ENCODE data around the gene DKK2. TPM values are rescaled to one million over a fixed set of nuclear protein-coding genes. Genes with fewer than 3 reads are reported as not detected.
A peak's percentile ranks its signal among the peaks of the same experiment; 100 is the strongest.

The DKK2 gene
- total RNA-seq, 1 experiment from 2014 or later = not detected

DNA sequence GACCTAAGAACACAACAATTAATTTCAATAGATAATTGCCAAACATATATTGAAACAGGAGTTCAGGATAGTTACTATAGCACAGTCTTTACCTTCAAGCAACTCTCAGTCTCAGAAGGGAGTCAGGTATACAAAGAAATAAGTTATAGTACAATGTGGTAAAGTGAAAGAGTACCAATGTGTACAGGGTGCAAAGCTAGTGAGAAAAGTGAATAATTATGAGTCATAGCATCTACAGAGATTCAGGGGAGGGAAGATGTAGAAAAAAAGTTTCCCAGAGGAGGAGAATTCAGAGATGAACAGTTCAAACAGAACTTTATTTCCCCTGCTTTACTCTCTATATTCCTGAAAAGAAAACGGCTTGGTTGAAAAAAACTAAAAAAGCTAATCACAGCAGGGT lies 22.7 kb upstream of the DKK2 start (continued):
- TF ChIP-seq, protein P1, sequence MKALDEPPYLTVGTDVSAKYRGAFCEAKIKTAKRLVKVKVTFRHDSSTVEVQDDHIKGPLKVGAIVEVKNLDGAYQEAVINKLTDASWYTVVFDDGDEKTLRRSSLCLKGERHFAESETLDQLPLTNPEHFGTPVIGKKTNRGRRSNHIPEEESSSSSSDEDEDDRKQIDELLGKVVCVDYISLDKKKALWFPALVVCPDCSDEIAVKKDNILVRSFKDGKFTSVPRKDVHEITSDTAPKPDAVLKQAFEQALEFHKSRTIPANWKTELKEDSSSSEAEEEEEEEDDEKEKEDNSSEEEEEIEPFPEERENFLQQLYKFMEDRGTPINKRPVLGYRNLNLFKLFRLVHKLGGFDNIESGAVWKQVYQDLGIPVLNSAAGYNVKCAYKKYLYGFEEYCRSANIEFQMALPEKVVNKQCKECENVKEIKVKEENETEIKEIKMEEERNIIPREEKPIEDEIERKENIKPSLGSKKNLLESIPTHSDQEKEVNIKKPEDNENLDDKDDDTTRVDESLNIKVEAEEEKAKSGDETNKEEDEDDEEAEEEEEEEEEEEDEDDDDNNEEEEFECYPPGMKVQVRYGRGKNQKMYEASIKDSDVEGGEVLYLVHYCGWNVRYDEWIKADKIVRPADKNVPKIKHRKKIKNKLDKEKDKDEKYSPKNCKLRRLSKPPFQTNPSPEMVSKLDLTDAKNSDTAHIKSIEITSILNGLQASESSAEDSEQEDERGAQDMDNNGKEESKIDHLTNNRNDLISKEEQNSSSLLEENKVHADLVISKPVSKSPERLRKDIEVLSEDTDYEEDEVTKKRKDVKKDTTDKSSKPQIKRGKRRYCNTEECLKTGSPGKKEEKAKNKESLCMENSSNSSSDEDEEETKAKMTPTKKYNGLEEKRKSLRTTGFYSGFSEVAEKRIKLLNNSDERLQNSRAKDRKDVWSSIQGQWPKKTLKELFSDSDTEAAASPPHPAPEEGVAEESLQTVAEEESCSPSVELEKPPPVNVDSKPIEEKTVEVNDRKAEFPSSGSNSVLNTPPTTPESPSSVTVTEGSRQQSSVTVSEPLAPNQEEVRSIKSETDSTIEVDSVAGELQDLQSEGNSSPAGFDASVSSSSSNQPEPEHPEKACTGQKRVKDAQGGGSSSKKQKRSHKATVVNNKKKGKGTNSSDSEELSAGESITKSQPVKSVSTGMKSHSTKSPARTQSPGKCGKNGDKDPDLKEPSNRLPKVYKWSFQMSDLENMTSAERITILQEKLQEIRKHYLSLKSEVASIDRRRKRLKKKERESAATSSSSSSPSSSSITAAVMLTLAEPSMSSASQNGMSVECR (CRISPR knock-in tag; IDR thresholded peaks at IDR 0.05; ENCODE audit: borderline replicate concordance) = no peak

DNA sequence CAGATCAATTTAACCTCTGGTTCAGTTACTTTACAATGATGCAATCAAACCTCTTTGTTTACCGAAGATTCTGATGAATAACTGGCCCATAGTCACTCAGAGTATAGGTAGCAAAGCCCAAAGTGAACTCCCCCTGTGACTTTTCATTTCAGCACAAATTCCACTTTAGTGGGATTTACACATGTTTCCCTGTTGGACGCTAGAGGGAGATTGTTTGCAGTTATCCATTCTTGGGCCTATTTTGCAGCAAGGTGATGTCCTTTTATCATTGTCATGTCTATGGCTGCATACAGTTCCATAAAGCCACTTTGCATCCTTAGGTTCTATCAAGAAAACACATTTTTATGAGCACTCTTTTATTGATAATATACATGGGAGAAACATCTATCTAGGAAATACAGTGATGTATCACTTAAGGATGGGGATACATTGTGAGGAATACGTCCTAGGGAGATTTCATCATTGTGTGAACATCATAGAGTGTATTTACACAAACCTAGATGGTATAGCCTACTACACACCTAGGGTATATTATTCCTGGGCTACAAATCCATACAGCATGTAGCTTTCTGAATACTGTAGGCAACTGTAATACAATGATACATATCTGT lies 14.5 kb upstream of the DKK2 start:
- no peak overlapping the region for H3K27ac Mint-ChIP-seq
- no peak overlapping the region for H3K4me3 Mint-ChIP-seq
- TF ChIP-seq, protein P2, sequence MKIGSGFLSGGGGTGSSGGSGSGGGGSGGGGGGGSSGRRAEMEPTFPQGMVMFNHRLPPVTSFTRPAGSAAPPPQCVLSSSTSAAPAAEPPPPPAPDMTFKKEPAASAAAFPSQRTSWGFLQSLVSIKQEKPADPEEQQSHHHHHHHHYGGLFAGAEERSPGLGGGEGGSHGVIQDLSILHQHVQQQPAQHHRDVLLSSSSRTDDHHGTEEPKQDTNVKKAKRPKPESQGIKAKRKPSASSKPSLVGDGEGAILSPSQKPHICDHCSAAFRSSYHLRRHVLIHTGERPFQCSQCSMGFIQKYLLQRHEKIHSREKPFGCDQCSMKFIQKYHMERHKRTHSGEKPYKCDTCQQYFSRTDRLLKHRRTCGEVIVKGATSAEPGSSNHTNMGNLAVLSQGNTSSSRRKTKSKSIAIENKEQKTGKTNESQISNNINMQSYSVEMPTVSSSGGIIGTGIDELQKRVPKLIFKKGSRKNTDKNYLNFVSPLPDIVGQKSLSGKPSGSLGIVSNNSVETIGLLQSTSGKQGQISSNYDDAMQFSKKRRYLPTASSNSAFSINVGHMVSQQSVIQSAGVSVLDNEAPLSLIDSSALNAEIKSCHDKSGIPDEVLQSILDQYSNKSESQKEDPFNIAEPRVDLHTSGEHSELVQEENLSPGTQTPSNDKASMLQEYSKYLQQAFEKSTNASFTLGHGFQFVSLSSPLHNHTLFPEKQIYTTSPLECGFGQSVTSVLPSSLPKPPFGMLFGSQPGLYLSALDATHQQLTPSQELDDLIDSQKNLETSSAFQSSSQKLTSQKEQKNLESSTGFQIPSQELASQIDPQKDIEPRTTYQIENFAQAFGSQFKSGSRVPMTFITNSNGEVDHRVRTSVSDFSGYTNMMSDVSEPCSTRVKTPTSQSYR (CRISPR knock-in tag; IDR thresholded peaks at IDR 0.05) = no peak
- TF ChIP-seq, protein P3, sequence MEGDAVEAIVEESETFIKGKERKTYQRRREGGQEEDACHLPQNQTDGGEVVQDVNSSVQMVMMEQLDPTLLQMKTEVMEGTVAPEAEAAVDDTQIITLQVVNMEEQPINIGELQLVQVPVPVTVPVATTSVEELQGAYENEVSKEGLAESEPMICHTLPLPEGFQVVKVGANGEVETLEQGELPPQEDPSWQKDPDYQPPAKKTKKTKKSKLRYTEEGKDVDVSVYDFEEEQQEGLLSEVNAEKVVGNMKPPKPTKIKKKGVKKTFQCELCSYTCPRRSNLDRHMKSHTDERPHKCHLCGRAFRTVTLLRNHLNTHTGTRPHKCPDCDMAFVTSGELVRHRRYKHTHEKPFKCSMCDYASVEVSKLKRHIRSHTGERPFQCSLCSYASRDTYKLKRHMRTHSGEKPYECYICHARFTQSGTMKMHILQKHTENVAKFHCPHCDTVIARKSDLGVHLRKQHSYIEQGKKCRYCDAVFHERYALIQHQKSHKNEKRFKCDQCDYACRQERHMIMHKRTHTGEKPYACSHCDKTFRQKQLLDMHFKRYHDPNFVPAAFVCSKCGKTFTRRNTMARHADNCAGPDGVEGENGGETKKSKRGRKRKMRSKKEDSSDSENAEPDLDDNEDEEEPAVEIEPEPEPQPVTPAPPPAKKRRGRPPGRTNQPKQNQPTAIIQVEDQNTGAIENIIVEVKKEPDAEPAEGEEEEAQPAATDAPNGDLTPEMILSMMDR (IDR thresholded peaks at IDR 0.05) = peak; percentile 40; the same call in 1 of the 2 replicates
- TF ChIP-seq TP53 (CRISPR knock-in tag; IDR thresholded peaks at IDR 0.05) = no peak
- TF ChIP-seq NR2C2 (CRISPR knock-in tag; IDR thresholded peaks at IDR 0.05) = no peak
- POLR2A ChIA-PET = no interaction called here
- ATAC-seq (peak; percentile 62), DNase-seq (ENCODE audit: low spot score) (no peak)
- peaks cover 20% of the 10 kb centered on the region for H3K9me3 Mint-ChIP-seq
- H3K4me1 Mint-ChIP-seq = no peaks in the 10 kb centered on the region
- H3K27me3 Mint-ChIP-seq (ENCODE audit: low read depth) = no peaks in the 10 kb centered on the region
- CTCF ChIA-PET = no interaction called here
- H3K36me3 Mint-ChIP-seq = peaks cover 16% of the 10 kb centered on the region

DNA sequence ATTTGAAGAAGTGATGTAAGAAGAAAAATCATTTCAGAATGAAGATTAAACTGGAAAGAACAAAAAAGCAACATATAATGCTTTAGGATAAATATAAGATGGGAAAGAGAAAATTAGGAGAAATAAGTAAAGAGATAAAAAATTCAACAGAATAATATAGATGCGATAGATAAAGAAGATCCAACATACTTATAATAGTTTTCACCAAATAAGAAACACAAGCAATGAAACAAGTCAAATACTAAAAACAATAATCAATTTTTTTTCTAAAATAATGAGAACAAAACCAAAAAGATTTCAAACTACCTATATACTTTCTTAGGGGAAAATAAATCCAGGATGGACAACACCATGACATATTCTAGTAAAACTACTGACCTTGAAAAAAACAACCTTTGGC lies 10.1 kb upstream of the DKK2 start:
- H3K27me3 Mint-ChIP-seq (ENCODE audit: low read depth) = no peaks in the 10 kb centered on the region
- no peaks in the 10 kb centered on the region for H3K4me1 Mint-ChIP-seq
- POLR2A ChIA-PET = no interaction called here
- peaks cover 19% of the 10 kb centered on the region for H3K36me3 Mint-ChIP-seq
- ATAC-seq = no peak
- DNase-seq (ENCODE audit: low spot score) = no peak
- CTCF ChIA-PET = no interaction called here
- H3K4me3 Mint-ChIP-seq = no peak overlapping the region
- H3K9me3 Mint-ChIP-seq = peaks cover 26% of the 10 kb centered on the region
- H3K27ac Mint-ChIP-seq = no peak overlapping the region
- TF ChIP-seq ETV6 (CRISPR knock-in tag; IDR thresholded peaks at IDR 0.05) (no peak), JAZF1 (CRISPR knock-in tag; IDR thresholded peaks at IDR 0.05) (no peak), MYBL2 (CRISPR knock-in tag; IDR thresholded peaks at IDR 0.05) (no peak), CBFB (CRISPR knock-in tag; IDR thresholded peaks at IDR 0.05; ENCODE audit: low read depth) (no peak), CREB1 (CRISPR knock-in tag; IDR thresholded peaks at IDR 0.05) (no peak), SOX15 (CRISPR knock-in tag; IDR thresholded peaks at IDR 0.05) (no peak), ZNF263 (CRISPR knock-in tag; IDR thresholded peaks at IDR 0.05; ENCODE audit: low read depth) (no peak), EMX1 (CRISPR knock-in tag; IDR thresholded peaks at IDR 0.05) (no peak), ZBTB21 (CRISPR knock-in tag; IDR thresholded peaks at IDR 0.05; ENCODE audit: borderline replicate concordance) (no peak), ATF1 (CRISPR knock-in tag; IDR thresholded peaks at IDR 0.05) (no peak), ZNF232 (CRISPR knock-in tag; IDR thresholded peaks at IDR 0.05) (no peak), GTF2I (CRISPR knock-in tag; conservative IDR thresholded peaks at IDR 0.05) (no peak), RELA (CRISPR knock-in tag; IDR thresholded peaks at IDR 0.05; ENCODE audit: borderline replicate concordance) (no peak)
- TF ChIP-seq, protein P4, sequence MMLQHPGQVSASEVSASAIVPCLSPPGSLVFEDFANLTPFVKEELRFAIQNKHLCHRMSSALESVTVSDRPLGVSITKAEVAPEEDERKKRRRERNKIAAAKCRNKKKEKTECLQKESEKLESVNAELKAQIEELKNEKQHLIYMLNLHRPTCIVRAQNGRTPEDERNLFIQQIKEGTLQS (CRISPR knock-in tag; conservative IDR thresholded peaks at IDR 0.05) = no peak
- TF ChIP-seq, protein P5, sequence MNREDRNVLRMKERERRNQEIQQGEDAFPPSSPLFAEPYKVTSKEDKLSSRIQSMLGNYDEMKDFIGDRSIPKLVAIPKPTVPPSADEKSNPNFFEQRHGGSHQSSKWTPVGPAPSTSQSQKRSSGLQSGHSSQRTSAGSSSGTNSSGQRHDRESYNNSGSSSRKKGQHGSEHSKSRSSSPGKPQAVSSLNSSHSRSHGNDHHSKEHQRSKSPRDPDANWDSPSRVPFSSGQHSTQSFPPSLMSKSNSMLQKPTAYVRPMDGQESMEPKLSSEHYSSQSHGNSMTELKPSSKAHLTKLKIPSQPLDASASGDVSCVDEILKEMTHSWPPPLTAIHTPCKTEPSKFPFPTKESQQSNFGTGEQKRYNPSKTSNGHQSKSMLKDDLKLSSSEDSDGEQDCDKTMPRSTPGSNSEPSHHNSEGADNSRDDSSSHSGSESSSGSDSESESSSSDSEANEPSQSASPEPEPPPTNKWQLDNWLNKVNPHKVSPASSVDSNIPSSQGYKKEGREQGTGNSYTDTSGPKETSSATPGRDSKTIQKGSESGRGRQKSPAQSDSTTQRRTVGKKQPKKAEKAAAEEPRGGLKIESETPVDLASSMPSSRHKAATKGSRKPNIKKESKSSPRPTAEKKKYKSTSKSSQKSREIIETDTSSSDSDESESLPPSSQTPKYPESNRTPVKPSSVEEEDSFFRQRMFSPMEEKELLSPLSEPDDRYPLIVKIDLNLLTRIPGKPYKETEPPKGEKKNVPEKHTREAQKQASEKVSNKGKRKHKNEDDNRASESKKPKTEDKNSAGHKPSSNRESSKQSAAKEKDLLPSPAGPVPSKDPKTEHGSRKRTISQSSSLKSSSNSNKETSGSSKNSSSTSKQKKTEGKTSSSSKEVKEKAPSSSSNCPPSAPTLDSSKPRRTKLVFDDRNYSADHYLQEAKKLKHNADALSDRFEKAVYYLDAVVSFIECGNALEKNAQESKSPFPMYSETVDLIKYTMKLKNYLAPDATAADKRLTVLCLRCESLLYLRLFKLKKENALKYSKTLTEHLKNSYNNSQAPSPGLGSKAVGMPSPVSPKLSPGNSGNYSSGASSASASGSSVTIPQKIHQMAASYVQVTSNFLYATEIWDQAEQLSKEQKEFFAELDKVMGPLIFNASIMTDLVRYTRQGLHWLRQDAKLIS (CRISPR knock-in tag; IDR thresholded peaks at IDR 0.05; ENCODE audit: borderline replicate concordance) = no peak

All from WTC11 (cell line).